ENCODE measurements around the gene GHRHR.
A peak's percentile ranks its signal among the peaks of the same experiment; 100 is the strongest.

Gene GHRHR

GRCh38 chr7:30979027-30979426, 15.3 kb downstream of the GHRHR start:
- DNase-seq (ENCODE audit: low read depth): no peak
- TF ChIP-seq MAX (IDR thresholded peaks at IDR 0.05; ENCODE audit: low read depth, low read length): no peak
- TF ChIP-seq, protein P1, sequence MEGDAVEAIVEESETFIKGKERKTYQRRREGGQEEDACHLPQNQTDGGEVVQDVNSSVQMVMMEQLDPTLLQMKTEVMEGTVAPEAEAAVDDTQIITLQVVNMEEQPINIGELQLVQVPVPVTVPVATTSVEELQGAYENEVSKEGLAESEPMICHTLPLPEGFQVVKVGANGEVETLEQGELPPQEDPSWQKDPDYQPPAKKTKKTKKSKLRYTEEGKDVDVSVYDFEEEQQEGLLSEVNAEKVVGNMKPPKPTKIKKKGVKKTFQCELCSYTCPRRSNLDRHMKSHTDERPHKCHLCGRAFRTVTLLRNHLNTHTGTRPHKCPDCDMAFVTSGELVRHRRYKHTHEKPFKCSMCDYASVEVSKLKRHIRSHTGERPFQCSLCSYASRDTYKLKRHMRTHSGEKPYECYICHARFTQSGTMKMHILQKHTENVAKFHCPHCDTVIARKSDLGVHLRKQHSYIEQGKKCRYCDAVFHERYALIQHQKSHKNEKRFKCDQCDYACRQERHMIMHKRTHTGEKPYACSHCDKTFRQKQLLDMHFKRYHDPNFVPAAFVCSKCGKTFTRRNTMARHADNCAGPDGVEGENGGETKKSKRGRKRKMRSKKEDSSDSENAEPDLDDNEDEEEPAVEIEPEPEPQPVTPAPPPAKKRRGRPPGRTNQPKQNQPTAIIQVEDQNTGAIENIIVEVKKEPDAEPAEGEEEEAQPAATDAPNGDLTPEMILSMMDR (IDR thresholded peaks at IDR 0.05; ENCODE audit: low read depth, low read length): no peak
- TF ChIP-seq POLR2A (IDR thresholded peaks at IDR 0.05; ENCODE audit: extremely low read depth, insufficient read length): no peak
- no peak for TF ChIP-seq MYC (IDR thresholded peaks at IDR 0.05; ENCODE audit: low read depth, low read length)
- no peak overlapping the region for H3K4me3 ChIP-seq (ENCODE audit: low read depth, low read length)

DNA sequence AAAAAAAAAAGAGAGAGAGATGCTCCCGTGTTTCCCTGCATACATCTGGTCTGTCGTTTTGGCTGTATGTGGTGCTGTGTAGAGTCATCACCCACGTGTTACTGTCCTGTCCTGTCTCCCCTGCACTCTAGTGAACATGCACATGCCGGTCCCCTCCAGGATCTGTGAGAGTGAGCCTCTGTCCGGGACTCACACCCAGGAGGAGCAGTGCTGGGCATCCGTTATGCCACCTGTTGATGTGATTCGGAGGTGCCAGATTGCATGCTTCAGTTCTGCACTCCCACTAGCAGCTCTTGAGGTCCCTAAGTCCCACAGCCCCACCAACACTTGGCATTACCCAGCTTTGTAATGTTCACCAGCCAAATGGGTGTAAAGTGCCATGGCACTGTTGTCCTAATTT, 16.4 kb downstream of the GHRHR start:
- no peak overlapping the region for H3K4me3 ChIP-seq (ENCODE audit: low read depth, low read length)
- TF ChIP-seq MYC (IDR thresholded peaks at IDR 0.05; ENCODE audit: low read depth, low read length) (no peak), MAX (IDR thresholded peaks at IDR 0.05; ENCODE audit: low read depth, low read length) (no peak), POLR2A (IDR thresholded peaks at IDR 0.05; ENCODE audit: extremely low read depth, insufficient read length) (no peak)
- TF ChIP-seq, protein P1 (IDR thresholded peaks at IDR 0.05; ENCODE audit: low read depth, low read length): no peak
- DNase-seq (ENCODE audit: low read depth): no peak

DNA sequence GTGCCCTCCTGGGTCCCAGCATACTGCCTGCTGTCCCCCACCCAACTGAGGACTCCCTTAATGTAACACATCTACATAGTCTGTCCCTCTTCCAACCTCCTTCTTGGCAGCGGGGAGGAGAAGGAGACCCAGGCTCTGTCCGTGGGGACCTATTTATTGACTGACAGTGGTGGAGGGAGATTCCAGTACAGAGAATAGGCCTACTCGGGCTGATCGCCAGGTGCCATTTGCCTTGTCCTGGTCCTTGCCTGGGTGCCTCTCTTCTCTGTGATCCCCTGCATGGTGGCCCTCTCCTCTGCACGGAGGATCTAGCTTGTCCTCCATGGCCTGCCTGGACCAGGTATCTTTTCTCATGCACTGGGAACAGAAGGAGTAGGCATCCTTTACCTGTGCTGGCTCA, 17.0 kb downstream of the GHRHR start:
- TF ChIP-seq, protein P1 (IDR thresholded peaks at IDR 0.05; ENCODE audit: low read depth, low read length): no peak
- TF ChIP-seq MYC (IDR thresholded peaks at IDR 0.05; ENCODE audit: low read depth, low read length) (no peak), POLR2A (IDR thresholded peaks at IDR 0.05; ENCODE audit: extremely low read depth, insufficient read length) (no peak), MAX (IDR thresholded peaks at IDR 0.05; ENCODE audit: low read depth, low read length) (no peak)
- H3K4me3 ChIP-seq (ENCODE audit: low read depth, low read length): no peak overlapping the region

GRCh38 chr7:30983042-30983913, 19.5 kb downstream of the GHRHR start:
- no peak overlapping the region for H3K4me3 ChIP-seq (ENCODE audit: low read depth, low read length)
- TF ChIP-seq, protein P1 (IDR thresholded peaks at IDR 0.05; ENCODE audit: low read depth, low read length): peak; percentile 95
- no peak for TF ChIP-seq MAX (IDR thresholded peaks at IDR 0.05; ENCODE audit: low read depth, low read length)
- peak; percentile 85 for DNase-seq (ENCODE audit: low read depth)

More for the DNA sequence above, 17.0 kb downstream of the GHRHR start:
- DNase-seq (ENCODE audit: low read depth): no peak

DNA sequence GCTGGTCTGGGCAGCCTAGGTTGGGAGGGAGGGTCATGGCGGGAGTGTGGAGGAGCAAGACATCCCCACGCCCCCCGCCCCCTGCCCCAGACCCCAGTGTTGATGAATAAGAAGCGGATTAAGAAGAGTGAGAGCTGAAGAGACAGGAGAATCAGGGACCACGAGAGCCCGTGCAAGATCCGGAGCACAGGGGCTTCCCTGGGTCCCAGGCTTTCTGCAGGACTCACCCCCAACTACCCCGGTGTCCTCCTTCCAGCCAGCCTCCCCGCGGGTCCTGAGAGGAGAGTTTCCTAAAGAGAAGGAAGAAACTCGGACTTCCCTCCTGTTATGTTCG, 20.1 kb downstream of the GHRHR start:
- no peak for DNase-seq (ENCODE audit: low read depth)
- no peak overlapping the region for H3K4me3 ChIP-seq (ENCODE audit: low read depth, low read length)

More for the DNA sequence above, 20.1 kb downstream of the GHRHR start:
- TF ChIP-seq POLR2A (IDR thresholded peaks at IDR 0.05; ENCODE audit: extremely low read depth, insufficient read length): no peak
- TF ChIP-seq, protein P1 (IDR thresholded peaks at IDR 0.05; ENCODE audit: low read depth, low read length): no peak
- no peak for TF ChIP-seq MAX (IDR thresholded peaks at IDR 0.05; ENCODE audit: low read depth, low read length)
- TF ChIP-seq MYC (IDR thresholded peaks at IDR 0.05; ENCODE audit: low read depth, low read length): no peak

All from NB4 (cell line).